HTERT RPE-1 (cell line): ENCODE results near the gene BATF.

Experiments used
- in situ Hi-C: fragments of 300-500 bp; cut with MboI; formaldehyde crosslinking; loops from 4 replicates; pipeline ENCODE4 v1.14.3; 2020; ENCODE audit warnings: low sequenced_read_pairs

Gene BATF

DNA sequence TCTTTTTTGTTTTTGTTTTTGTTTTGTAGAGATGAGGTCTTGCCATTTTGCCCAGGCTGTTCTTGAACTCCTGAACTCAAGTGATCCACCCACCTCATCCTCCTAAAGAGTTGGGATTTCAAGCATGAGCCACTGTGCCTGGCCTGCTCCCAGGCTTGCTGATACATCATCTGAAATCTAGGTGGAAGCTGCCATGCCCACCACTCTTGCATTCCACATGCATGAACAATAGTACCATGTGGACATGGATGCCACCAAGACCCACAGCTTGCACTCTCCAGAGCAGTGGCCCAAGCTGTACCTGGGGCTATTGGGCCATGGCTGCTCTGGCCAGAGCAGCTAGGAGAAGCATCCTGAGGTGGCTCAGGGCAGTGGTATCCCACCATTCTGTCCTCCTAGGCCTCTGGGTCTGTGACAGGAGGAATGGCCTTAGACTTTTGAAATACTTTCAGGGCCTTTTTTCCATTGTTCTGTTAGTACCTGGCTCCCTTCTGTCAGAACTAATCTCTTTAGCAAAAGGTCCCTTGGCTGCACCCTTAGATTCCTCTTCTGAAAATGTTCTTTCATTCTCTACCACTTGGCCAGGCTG, 69.8 kb downstream of the BATF start:
- in situ Hi-C loops = no loop called here

- in situ Hi-C loops = no loop called here
These were observed 73.0 kb downstream of the BATF start for GRCh38 chr14:75595226-75595625.
